Measurements from ENCODE around the gene KCNH1. TPM values are rescaled to one million over a fixed set of nuclear protein-coding genes. Genes with fewer than 3 reads are reported as not detected.

Gene KCNH1
- total RNA-seq, 1 donor from 2014 or later, result not detected

DNA sequence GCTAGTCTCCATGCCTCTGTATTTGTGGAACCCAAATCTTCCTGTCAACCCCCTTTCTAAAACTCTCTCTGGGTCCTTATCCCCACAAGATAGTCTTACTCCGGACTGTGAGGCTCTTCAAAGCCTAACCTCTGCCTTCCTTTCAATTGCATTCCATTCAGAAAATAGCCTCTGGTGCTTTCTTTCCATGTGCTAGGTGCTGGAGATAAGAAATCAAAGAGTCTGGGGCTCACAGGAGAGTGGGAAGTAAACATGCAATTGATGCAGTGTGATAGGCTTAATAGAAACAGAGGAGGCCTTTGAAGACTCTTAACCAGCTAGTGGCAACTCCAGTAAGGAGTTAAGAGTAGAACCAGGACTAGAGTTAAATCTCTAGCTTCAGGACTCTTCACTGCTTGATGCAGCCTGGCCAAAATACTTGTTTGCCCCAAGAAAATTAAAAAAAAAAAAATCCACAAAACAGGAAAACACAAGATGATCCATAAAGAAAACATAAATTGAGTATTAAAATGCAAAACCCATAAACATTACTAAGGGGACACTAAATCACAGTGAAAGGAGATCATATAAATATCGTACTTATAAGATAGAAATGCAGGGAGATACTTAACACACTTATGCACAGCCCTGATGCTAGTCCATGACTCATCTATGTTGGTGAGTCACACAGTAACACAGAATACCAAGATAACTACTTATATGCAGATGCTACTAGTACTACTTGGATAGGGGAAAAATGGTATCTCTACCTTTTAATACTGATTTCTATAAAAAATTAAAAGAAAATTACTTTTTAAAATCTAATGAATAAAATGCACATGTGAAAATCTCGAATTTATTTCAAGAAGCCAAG is 341.5 kb downstream of the KCNH1 start:
- no peak for DNase-seq
- H3K27ac Mint-ChIP-seq, result no peak overlapping the region

DNA sequence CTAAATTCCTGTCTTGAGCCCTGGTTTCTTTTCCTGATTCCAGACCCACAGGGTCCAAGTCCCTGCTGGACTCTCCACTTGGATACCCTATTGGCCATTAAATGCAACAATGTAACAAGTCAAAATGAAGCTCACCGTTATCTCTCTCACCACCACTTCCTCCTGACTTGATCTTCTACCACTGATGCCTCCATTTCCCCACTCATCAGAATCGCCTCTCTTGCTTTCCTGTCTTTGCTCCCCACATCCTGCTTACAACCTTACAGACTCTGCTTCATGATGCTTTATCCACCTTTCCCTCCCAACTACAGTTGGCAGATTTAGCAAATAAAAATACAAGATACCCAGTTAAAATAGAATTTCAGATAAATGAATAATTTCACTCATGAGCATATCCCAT is 343.8 kb downstream of the KCNH1 start:
- Mint-ChIP-seq H3K9me3 (peaks cover 8% of the 10 kb centered on the region), H3K27ac (no peak overlapping the region), H3K4me3 (no peak overlapping the region), H3K4me1 (peaks cover 9% of the 10 kb centered on the region), H3K27me3 (peaks cover 15% of the 10 kb centered on the region), H3K36me3 (ENCODE audit: low read depth) (no peaks in the 10 kb centered on the region)
- no peak for DNase-seq
- intact Hi-C loops (cut with micrococcal nuclease), result no loop called here

More for the DNA sequence above, 341.5 kb downstream of the KCNH1 start:
- Mint-ChIP-seq H3K4me1 (peaks cover 9% of the 10 kb centered on the region), H3K9me3 (peaks cover 5% of the 10 kb centered on the region), H3K4me3 (no peak overlapping the region), H3K27me3 (peaks cover 2% of the 10 kb centered on the region), H3K36me3 (ENCODE audit: low read depth) (no peaks in the 10 kb centered on the region)
- intact Hi-C loops (cut with micrococcal nuclease), result no loop called here

DNA sequence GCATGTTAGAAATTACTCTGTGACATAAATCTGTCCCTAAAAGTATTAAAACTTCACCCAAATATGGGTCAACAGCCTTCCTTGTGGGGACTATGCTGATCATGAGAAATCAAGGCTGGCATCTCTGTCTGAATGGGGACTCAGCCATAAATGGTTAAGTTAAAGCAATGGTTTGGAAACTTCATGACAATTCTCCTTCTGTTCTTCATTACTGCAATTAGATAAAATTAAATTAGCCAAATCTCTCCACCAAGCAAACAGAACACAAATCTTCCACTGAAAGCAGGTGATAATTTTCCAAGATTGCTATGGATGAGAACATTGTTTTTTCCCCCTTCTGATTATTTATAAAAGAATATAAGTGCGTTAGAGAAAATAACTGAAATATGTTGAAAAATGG is 346.1 kb downstream of the KCNH1 start:
- peaks cover 13% of the 10 kb centered on the region for H3K27me3 Mint-ChIP-seq
- no peak for DNase-seq

DNA sequence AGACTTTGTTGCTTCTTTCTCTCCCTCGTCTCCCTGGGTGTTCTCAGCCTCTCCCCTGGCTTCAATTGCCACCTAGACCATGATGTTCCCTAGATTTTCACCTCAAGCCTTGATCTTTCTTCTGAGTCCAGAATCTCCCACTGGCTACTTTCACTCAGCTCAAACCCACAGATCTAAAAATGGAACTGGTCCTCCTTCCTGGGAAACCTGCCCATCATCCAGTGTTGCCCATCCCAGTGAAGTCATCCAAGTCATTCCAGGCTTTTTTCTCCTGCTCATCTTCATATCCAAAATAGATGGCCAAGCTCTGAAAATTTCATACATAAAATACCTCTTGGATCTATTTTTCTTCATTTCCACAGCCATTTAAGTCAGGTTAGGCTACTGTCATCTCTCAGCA is 347.4 kb downstream of the KCNH1 start:
- DNase-seq, result no peak
- Mint-ChIP-seq H3K4me1 (peaks cover 9% of the 10 kb centered on the region), H3K27me3 (peaks cover 14% of the 10 kb centered on the region), H3K36me3 (ENCODE audit: low read depth) (no peaks in the 10 kb centered on the region), H3K9me3 (peaks cover 8% of the 10 kb centered on the region), H3K27ac (no peak overlapping the region), H3K4me3 (no peak overlapping the region)
- intact Hi-C loops (cut with micrococcal nuclease), result no loop called here

More for the DNA sequence above, 346.1 kb downstream of the KCNH1 start:
- Mint-ChIP-seq H3K9me3 (peaks cover 8% of the 10 kb centered on the region), H3K4me1 (peaks cover 9% of the 10 kb centered on the region), H3K27ac (no peak overlapping the region), H3K36me3 (ENCODE audit: low read depth) (no peaks in the 10 kb centered on the region), H3K4me3 (no peak overlapping the region)
- intact Hi-C loops (cut with micrococcal nuclease), result no loop called here

DNA sequence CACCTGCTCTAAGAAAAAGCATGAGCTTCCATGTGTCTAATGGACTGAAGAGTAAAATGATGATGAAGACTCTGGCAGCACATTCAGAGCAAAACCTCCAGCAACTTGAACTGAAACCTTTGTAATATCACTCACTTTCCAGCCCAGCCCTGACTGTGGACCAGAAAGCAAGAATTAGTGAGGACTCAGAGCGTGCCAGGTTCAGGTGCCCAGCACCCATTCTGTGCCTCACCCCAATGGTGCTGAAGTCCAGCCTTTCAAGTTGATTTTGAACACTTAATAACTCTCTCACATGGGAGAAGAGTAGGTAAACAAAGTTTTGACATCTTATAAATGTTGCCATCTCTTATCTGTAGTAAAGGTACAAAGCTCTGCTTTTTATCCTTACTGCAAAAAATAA is 350.0 kb downstream of the KCNH1 start:
- Mint-ChIP-seq H3K4me3 (no peak overlapping the region), H3K9me3 (peaks cover 3% of the 10 kb centered on the region), H3K27me3 (peaks cover 14% of the 10 kb centered on the region), H3K27ac (no peak overlapping the region), H3K4me1 (no peaks in the 10 kb centered on the region), H3K36me3 (ENCODE audit: low read depth) (no peaks in the 10 kb centered on the region)
- intact Hi-C loops (cut with micrococcal nuclease), result no loop called here
- DNase-seq, result no peak

DNA sequence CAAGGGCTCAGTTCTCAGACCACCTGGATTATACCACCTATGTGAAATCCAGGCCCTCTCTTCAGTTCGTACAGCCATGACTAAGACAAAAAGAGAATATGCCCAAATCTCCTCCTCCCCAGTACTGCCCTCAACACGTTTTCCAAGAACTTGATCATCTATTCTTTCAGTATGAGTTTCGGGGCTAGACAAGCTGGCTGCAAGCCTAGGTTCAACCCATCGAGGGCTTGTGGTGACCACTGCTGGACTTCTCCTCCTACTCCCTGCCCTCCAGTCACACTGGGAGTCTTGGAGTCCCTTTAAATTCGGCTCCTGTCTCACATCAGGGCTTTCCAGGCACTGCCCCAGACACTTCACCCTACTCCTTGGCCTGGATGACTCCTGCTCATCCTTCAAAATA is 352.3 kb downstream of the KCNH1 start:
- no peak for DNase-seq
- intact Hi-C loops (cut with micrococcal nuclease), result no loop called here
- Mint-ChIP-seq H3K9me3 (peaks cover 3% of the 10 kb centered on the region), H3K4me3 (no peak overlapping the region), H3K27ac (no peak overlapping the region), H3K27me3 (peaks cover 7% of the 10 kb centered on the region), H3K4me1 (no peaks in the 10 kb centered on the region), H3K36me3 (ENCODE audit: low read depth) (no peaks in the 10 kb centered on the region)

DNA sequence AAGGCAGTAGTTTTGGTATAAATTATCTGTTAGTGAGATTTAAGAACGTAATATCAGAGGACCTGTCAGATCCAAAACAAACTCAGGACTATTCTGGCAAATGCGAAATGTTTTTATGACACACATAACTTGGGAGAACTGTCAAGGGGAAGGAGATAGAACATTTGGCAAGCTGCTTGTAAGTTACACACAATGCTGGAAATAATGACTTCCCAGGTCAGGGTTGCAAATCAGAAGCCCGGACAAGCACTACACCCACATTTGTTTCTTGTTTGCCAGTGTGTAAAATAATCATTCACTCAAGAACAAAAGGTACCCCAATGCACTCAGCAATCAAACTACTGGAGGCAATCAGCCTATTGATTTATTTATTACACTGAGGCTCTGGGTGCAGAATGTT is 354.7 kb downstream of the KCNH1 start:
- no peak for DNase-seq
- Mint-ChIP-seq H3K27ac (no peak overlapping the region), H3K9me3 (no peaks in the 10 kb centered on the region), H3K36me3 (ENCODE audit: low read depth) (no peaks in the 10 kb centered on the region), H3K27me3 (peaks cover 2% of the 10 kb centered on the region), H3K4me1 (no peaks in the 10 kb centered on the region), H3K4me3 (no peak overlapping the region)
- intact Hi-C loops (cut with micrococcal nuclease), result no loop called here

DNA sequence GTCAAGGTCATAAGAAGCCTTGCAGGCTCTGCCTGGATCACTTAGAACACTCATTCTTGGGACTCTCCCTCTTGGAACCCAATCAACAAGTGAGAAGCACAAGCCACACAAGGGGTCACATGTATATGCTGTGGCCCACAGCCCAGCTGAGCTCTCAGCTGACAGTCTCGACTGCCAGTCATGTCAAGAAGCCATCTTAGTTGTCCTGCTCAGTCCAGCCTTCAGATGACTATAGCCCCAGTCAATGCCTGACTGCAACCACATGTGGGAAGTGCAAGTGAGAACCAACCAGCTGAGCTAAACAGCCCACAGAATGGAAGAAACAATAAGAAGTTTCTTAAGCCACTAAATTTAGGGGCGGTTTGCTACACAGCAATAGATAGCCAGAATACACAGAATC is 356.0 kb downstream of the KCNH1 start:
- no peak overlapping the region for H3K4me3 Mint-ChIP-seq
- no peaks in the 10 kb centered on the region for H3K9me3 Mint-ChIP-seq
- intact Hi-C loops (cut with micrococcal nuclease), result no loop called here
- DNase-seq, result no peak
- no peaks in the 10 kb centered on the region for H3K36me3 Mint-ChIP-seq (ENCODE audit: low read depth)
- peaks cover 2% of the 10 kb centered on the region for H3K27me3 Mint-ChIP-seq
- H3K27ac Mint-ChIP-seq, result no peak overlapping the region
- H3K4me1 Mint-ChIP-seq, result no peaks in the 10 kb centered on the region

DNA sequence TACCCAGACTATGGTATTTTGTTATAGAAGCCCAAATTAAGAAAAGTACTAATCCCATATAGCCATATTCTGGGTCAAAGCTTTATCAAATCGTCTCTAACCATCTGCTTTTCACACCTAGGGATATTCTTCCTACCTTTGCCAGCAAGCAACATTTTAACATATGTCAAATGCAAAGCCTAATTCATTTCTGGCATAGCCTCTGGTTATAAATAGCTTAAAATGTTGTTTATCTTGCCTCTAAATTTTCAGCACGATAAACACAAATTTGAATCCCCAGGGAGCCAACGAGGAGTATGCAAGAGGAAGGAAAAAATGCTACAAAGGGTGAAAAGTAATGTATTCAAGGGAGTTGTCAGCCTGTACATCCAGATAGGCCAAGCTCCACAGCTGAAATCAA is 357.2 kb downstream of the KCNH1 start:
- DNase-seq, result no peak
- Mint-ChIP-seq H3K4me3 (no peak overlapping the region), H3K27me3 (no peaks in the 10 kb centered on the region), H3K36me3 (ENCODE audit: low read depth) (no peaks in the 10 kb centered on the region), H3K27ac (no peak overlapping the region), H3K4me1 (no peaks in the 10 kb centered on the region), H3K9me3 (no peaks in the 10 kb centered on the region)
- intact Hi-C loops (cut with micrococcal nuclease), result no loop called here

DNA sequence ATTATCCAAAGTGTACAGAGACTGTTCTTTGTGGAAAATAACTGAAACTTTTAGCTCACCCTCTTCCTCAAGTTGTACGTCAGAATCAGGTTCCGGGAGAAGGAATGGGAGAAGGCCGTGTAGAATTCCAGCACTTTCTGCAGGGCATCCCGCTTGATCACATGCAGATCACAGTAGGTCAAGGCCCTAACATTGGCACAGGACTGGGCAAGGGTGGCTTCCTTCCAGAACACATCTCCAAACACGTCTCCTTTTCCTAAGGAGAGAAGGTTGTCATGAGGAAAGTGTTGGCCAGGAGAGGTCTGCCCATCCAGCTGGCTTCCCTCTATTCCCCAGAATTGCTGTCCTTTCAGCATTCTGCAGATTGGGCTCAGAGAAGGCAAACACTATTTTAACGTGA is 358.7 kb downstream of the KCNH1 start:
- DNase-seq, result no peak
- peaks cover 4% of the 10 kb centered on the region for H3K27me3 Mint-ChIP-seq
- intact Hi-C loops (cut with micrococcal nuclease), result no loop called here
- H3K9me3 Mint-ChIP-seq, result no peaks in the 10 kb centered on the region
- H3K4me1 Mint-ChIP-seq, result no peaks in the 10 kb centered on the region
- H3K4me3 Mint-ChIP-seq, result no peak overlapping the region
- H3K27ac Mint-ChIP-seq, result no peak overlapping the region
- no peaks in the 10 kb centered on the region for H3K36me3 Mint-ChIP-seq (ENCODE audit: low read depth)

DNA sequence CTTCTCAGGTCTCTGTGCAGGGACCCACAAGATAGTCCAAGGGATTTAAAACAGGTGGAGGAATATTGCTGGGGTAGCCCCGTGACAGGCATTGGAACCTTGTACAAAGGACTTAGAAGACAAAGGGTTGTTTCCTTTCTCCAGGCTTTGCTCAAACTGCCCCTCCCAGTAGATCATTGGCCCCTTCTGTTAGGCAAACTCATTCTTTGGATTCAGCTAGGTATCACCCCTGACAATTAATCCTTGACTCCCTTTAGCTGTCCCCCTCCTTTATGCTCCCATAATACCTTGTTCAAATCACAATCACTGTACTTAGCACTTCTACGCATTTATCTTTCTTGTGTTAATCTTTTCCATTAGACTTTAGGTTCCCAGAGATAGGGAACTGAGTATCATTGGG is 360.5 kb downstream of the KCNH1 start:
- intact Hi-C loops (cut with micrococcal nuclease), result no loop called here
- no peaks in the 10 kb centered on the region for H3K4me1 Mint-ChIP-seq
- no peaks in the 10 kb centered on the region for H3K9me3 Mint-ChIP-seq
- no peak overlapping the region for H3K27ac Mint-ChIP-seq
- H3K27me3 Mint-ChIP-seq, result peaks cover 4% of the 10 kb centered on the region
- H3K36me3 Mint-ChIP-seq (ENCODE audit: low read depth), result no peaks in the 10 kb centered on the region
- no peak for DNase-seq
- no peak overlapping the region for H3K4me3 Mint-ChIP-seq

DNA sequence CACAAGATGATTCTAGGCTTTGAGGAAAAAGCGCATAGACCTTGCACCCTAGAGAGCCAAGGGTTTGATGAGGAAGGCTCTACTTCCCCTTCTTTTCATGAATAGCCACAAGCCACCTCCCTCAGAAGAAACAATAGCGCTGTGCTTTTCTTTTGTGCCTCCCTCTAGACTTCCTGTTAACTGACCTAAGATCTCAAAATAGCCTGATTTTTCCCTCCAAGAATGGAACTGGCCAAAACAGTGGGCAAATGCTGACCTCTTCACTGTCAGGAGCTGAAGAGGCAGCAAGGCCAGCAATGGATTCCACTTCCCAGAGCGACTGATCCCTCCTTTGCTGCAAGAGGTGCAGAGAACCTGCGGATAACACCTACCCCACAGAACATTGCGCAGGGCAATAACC is 362.8 kb downstream of the KCNH1 start:
- no peaks in the 10 kb centered on the region for H3K4me1 Mint-ChIP-seq
- no peaks in the 10 kb centered on the region for H3K9me3 Mint-ChIP-seq
- no peaks in the 10 kb centered on the region for H3K36me3 Mint-ChIP-seq (ENCODE audit: low read depth)
- H3K27ac Mint-ChIP-seq, result no peak overlapping the region
- peaks cover 4% of the 10 kb centered on the region for H3K27me3 Mint-ChIP-seq
- no peak overlapping the region for H3K4me3 Mint-ChIP-seq
- intact Hi-C loops (cut with micrococcal nuclease), result no loop called here
- DNase-seq, result no peak

DNA sequence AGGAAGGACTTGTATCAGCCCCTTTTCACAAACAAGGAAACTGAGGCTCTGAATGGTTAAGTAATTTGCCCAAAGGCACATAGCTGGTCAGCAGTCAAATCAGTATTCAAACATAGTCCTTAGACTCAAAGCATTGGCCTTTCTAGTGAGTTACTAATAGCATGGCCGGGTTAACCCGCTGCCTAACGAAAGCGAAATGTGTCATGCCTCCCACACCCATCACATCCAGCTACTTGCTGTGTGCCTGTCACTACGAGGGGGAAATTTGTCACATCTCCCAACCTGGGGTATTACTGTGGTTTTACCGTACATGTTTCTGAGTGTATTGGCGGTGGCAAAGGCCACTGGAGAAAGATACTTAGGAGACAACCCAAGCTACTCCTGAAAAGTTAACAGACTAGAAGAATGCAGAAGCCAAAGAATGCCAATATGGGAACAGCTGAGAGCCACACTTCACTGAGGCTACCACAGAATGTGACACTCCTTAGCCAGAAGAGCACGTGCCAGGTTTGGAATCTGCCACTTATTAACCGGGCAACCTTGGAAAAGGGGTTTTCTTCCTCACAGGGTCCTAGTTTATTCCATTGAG is 363.5 kb downstream of the KCNH1 start:
- no peaks in the 10 kb centered on the region for H3K9me3 Mint-ChIP-seq
- no peak for DNase-seq
- no peak overlapping the region for H3K4me3 Mint-ChIP-seq
- intact Hi-C loops (cut with micrococcal nuclease), result no loop called here
- H3K36me3 Mint-ChIP-seq (ENCODE audit: low read depth), result no peaks in the 10 kb centered on the region
- no peaks in the 10 kb centered on the region for H3K4me1 Mint-ChIP-seq
- no peak overlapping the region for H3K27ac Mint-ChIP-seq
- peaks cover 4% of the 10 kb centered on the region for H3K27me3 Mint-ChIP-seq

DNA sequence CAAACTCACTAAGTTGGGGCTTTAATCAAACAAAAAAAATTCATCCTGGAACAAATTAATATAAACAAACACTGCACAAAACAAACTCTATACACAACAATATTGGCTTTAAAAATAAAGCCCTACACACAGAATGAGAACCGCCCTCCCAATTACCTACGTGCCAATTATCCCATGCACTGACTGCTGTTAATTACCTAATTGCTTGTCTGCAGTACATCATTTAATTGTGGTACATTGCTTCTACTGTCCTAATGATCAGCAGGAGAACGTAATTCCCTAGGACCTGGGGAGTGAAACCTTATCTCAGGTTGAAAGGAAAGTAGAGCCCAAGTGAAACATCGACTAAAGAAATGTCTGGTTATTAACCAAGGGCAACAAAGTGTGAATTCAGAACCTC is 364.5 kb downstream of the KCNH1 start:
- DNase-seq, result no peak
- Mint-ChIP-seq H3K4me3 (no peak overlapping the region), H3K4me1 (no peaks in the 10 kb centered on the region), H3K36me3 (ENCODE audit: low read depth) (no peaks in the 10 kb centered on the region), H3K27ac (no peak overlapping the region), H3K27me3 (peaks cover 4% of the 10 kb centered on the region), H3K9me3 (no peaks in the 10 kb centered on the region)
- intact Hi-C loops (cut with micrococcal nuclease), result no loop called here

DNA sequence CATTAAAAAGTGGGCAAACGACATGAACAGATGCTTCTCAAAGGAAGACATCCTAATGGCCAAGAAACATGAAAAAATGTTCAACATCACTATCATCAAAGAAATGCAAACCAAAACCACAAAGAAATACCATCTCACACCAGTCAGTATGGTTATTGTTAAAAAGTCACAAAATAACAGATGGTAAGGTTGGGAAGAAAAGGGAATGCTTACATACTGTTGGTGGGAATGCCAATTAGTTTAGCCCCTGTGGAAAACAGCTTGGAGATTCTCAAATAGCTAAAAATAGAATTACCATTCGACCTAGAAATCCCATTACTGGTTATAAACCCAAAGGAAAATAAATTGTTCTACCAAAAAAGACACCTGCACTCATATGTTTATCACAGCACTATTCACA is 369.4 kb downstream of the KCNH1 start:
- no peak overlapping the region for H3K27ac Mint-ChIP-seq
- intact Hi-C loops (cut with micrococcal nuclease), result no loop called here
- no peak overlapping the region for H3K4me3 Mint-ChIP-seq
- peaks cover 6% of the 10 kb centered on the region for H3K27me3 Mint-ChIP-seq
- H3K4me1 Mint-ChIP-seq, result no peaks in the 10 kb centered on the region
- H3K36me3 Mint-ChIP-seq (ENCODE audit: low read depth), result no peaks in the 10 kb centered on the region
- DNase-seq, result no peak
- no peaks in the 10 kb centered on the region for H3K9me3 Mint-ChIP-seq

All from activated CD4-positive, alpha-beta T cell treated with anti-CD3 and anti-CD28 coated beads, Interleukin-2, amount 10 ng/mL, durations not matched to agents 24 days and 14 days (primary cell).